Measurements from ENCODE around the gene PALLD. TPM values are rescaled to one million over a fixed set of nuclear protein-coding genes. Genes with fewer than 3 reads are reported as not detected.

PALLD gene
- total RNA-seq, 2 experiments from 2014 or later = 1.2 to 1.3 TPM

GRCh38 chr4:168585168-168586091, 88.6 kb downstream of the PALLD start:
- Mint-ChIP-seq H3K27ac (no peak overlapping the region), H3K4me3 (no peak overlapping the region), H3K9me3 (ENCODE audit: insufficient read depth) (no peaks in the 10 kb centered on the region), H3K36me3 (ENCODE audit: low read depth) (no peaks in the 10 kb centered on the region), H3K27me3 (ENCODE audit: low read depth) (peaks cover 15% of the 10 kb centered on the region), H3K4me1 (ENCODE audit: low read depth) (no peaks in the 10 kb centered on the region)
- CTCF ChIA-PET = interaction anchor here (0.7 to 1.5 kb wide), 5 partner anchors 9 to 338 kb away, joined by 3 to 5 read pairs (median 3); no protein-coding TSS in a partner anchor
- DNase-seq (peak; percentile 39), ATAC-seq (no peak)
- POLR2A ChIA-PET = interaction anchor here (1.0 kb wide), 1 partner anchor 9 kb away, joined by 3 read pairs; no protein-coding TSS in a partner anchor

GRCh38 chr4:168586926-168587325, 90.1 kb downstream of the PALLD start:
- no peaks in the 10 kb centered on the region for H3K36me3 Mint-ChIP-seq (ENCODE audit: low read depth)
- H3K9me3 Mint-ChIP-seq (ENCODE audit: insufficient read depth) = no peaks in the 10 kb centered on the region
- no peak overlapping the region for H3K27ac Mint-ChIP-seq
- ATAC-seq (no peak), DNase-seq (no peak)
- CTCF ChIA-PET = no interaction called here
- POLR2A ChIA-PET = no interaction called here
- no peak overlapping the region for H3K4me3 Mint-ChIP-seq
- H3K4me1 Mint-ChIP-seq (ENCODE audit: low read depth) = no peaks in the 10 kb centered on the region
- peaks cover 10% of the 10 kb centered on the region for H3K27me3 Mint-ChIP-seq (ENCODE audit: low read depth)

- Mint-ChIP-seq H3K4me1 (ENCODE audit: low read depth) (no peaks in the 10 kb centered on the region), H3K27ac (no peak overlapping the region), H3K36me3 (ENCODE audit: low read depth) (no peaks in the 10 kb centered on the region), H3K9me3 (ENCODE audit: insufficient read depth) (no peaks in the 10 kb centered on the region), H3K27me3 (ENCODE audit: low read depth) (peaks cover 5% of the 10 kb centered on the region), H3K4me3 (no peak overlapping the region)
- POLR2A ChIA-PET = no interaction called here
- CTCF ChIA-PET = interaction anchor here (0.6 kb wide), 1 partner anchor 500 kb away, joined by 3 read pairs; no protein-coding TSS in a partner anchor
- ATAC-seq = no peak
- no peak for DNase-seq
These were observed 90.7 kb downstream of the PALLD start for GRCh38 chr4:168587411-168588125.

GRCh38 chr4:168588916-168589531, 92.2 kb downstream of the PALLD start:
- no peak overlapping the region for H3K27ac Mint-ChIP-seq
- CTCF ChIA-PET = no interaction called here
- H3K27me3 Mint-ChIP-seq (ENCODE audit: low read depth) = peaks cover 2% of the 10 kb centered on the region
- no peaks in the 10 kb centered on the region for H3K9me3 Mint-ChIP-seq (ENCODE audit: insufficient read depth)
- H3K4me3 Mint-ChIP-seq = no peak overlapping the region
- no peaks in the 10 kb centered on the region for H3K4me1 Mint-ChIP-seq (ENCODE audit: low read depth)
- ATAC-seq = no peak
- POLR2A ChIA-PET = no interaction called here
- H3K36me3 Mint-ChIP-seq (ENCODE audit: low read depth) = no peaks in the 10 kb centered on the region
- DNase-seq = no peak

- H3K27ac Mint-ChIP-seq = no peak overlapping the region
- no peaks in the 10 kb centered on the region for H3K36me3 Mint-ChIP-seq (ENCODE audit: low read depth)
- no peak for DNase-seq
- ChIA-PET CTCF (no interaction called here), POLR2A (no interaction called here)
- H3K4me3 Mint-ChIP-seq = no peak overlapping the region
- H3K27me3 Mint-ChIP-seq (ENCODE audit: low read depth) = no peaks in the 10 kb centered on the region
- H3K9me3 Mint-ChIP-seq (ENCODE audit: insufficient read depth) = no peaks in the 10 kb centered on the region
- no peaks in the 10 kb centered on the region for H3K4me1 Mint-ChIP-seq (ENCODE audit: low read depth)
- no peak for ATAC-seq
These were observed 95.8 kb downstream of the PALLD start for GRCh38 chr4:168592676-168593075.

GRCh38 chr4:168593399-168593798, 96.5 kb downstream of the PALLD start:
- POLR2A ChIA-PET = no interaction called here
- Mint-ChIP-seq H3K9me3 (ENCODE audit: insufficient read depth) (no peaks in the 10 kb centered on the region), H3K4me3 (no peak overlapping the region), H3K27ac (no peak overlapping the region), H3K4me1 (ENCODE audit: low read depth) (no peaks in the 10 kb centered on the region), H3K27me3 (ENCODE audit: low read depth) (peaks cover 3% of the 10 kb centered on the region), H3K36me3 (ENCODE audit: low read depth) (no peaks in the 10 kb centered on the region)
- CTCF ChIA-PET = no interaction called here
- ATAC-seq (no peak), DNase-seq (no peak)

- DNase-seq = no peak
- CTCF ChIA-PET = interaction anchor here (1.0 kb wide), 1 partner anchor 9 kb away, joined by 4 read pairs; no protein-coding TSS in a partner anchor
- POLR2A ChIA-PET = interaction anchor here (0.9 kb wide), 1 partner anchor 8 kb away, joined by 3 read pairs; no protein-coding TSS in a partner anchor
- ATAC-seq = no peak
- H3K27ac Mint-ChIP-seq = no peak overlapping the region
- H3K36me3 Mint-ChIP-seq (ENCODE audit: low read depth) = no peaks in the 10 kb centered on the region
- no peaks in the 10 kb centered on the region for H3K9me3 Mint-ChIP-seq (ENCODE audit: insufficient read depth)
- H3K4me3 Mint-ChIP-seq = no peak overlapping the region
- no peaks in the 10 kb centered on the region for H3K4me1 Mint-ChIP-seq (ENCODE audit: low read depth)
- H3K27me3 Mint-ChIP-seq (ENCODE audit: low read depth) = peaks cover 3% of the 10 kb centered on the region
These were observed 97.3 kb downstream of the PALLD start for GRCh38 chr4:168594121-168594520.

GRCh38 chr4:168598191-168598590, 101.3 kb downstream of the PALLD start:
- no peaks in the 10 kb centered on the region for H3K9me3 Mint-ChIP-seq (ENCODE audit: insufficient read depth)

GRCh38 chr4:168600796-168601583, 104.1 kb downstream of the PALLD start:
- ATAC-seq (no peak), DNase-seq (no peak)
- Mint-ChIP-seq H3K27me3 (ENCODE audit: low read depth) (peaks cover 14% of the 10 kb centered on the region), H3K36me3 (ENCODE audit: low read depth) (no peaks in the 10 kb centered on the region), H3K4me1 (ENCODE audit: low read depth) (no peaks in the 10 kb centered on the region), H3K4me3 (no peak overlapping the region), H3K27ac (no peak overlapping the region), H3K9me3 (ENCODE audit: insufficient read depth) (no peaks in the 10 kb centered on the region)
- ChIA-PET CTCF (no interaction called here), POLR2A (no interaction called here)

More at GRCh38 chr4:168598191-168598590, 101.3 kb downstream of the PALLD start:
- Mint-ChIP-seq H3K27me3 (ENCODE audit: low read depth) (peaks cover 8% of the 10 kb centered on the region), H3K4me1 (ENCODE audit: low read depth) (no peaks in the 10 kb centered on the region), H3K4me3 (no peak overlapping the region), H3K27ac (no peak overlapping the region), H3K36me3 (ENCODE audit: low read depth) (no peaks in the 10 kb centered on the region)
- ChIA-PET POLR2A (no interaction called here), CTCF (no interaction called here)
- ATAC-seq = no peak
- no peak for DNase-seq

GRCh38 chr4:168601899-168602298, 105.0 kb downstream of the PALLD start:
- no peak for ATAC-seq
- Mint-ChIP-seq H3K27ac (no peak overlapping the region), H3K9me3 (ENCODE audit: insufficient read depth) (no peaks in the 10 kb centered on the region), H3K4me1 (ENCODE audit: low read depth) (no peaks in the 10 kb centered on the region), H3K36me3 (ENCODE audit: low read depth) (no peaks in the 10 kb centered on the region), H3K27me3 (ENCODE audit: low read depth) (peaks cover 14% of the 10 kb centered on the region), H3K4me3 (no peak overlapping the region)
- ChIA-PET POLR2A (no interaction called here), CTCF (no interaction called here)
- no peak for DNase-seq

GRCh38 chr4:168604496-168605373, 107.9 kb downstream of the PALLD start:
- no peak overlapping the region for H3K27ac Mint-ChIP-seq
- no peaks in the 10 kb centered on the region for H3K36me3 Mint-ChIP-seq (ENCODE audit: low read depth)
- DNase-seq (no peak), ATAC-seq (no peak)
- no peak overlapping the region for H3K4me3 Mint-ChIP-seq
- H3K4me1 Mint-ChIP-seq (ENCODE audit: low read depth) = no peaks in the 10 kb centered on the region
- H3K9me3 Mint-ChIP-seq (ENCODE audit: insufficient read depth) = no peaks in the 10 kb centered on the region
- H3K27me3 Mint-ChIP-seq (ENCODE audit: low read depth) = peaks cover 11% of the 10 kb centered on the region
- ChIA-PET CTCF (no interaction called here), POLR2A (no interaction called here)
